Subcutaneous abdominal adipose tissue (tissue), 5 donors: ENCODE results near the gene HSD3B1.
"Not testable (repeated sequence)": the region's sequence is repeated elsewhere in the genome, so short reads cannot be mapped to it uniquely, and the experiment has no call there.

ENCODE experiments used
- H3K27ac ChIP-seq: one replicate; pipeline ENCODE4 v1.7.0; 2013; ENCODE audit warnings: low read depth, mild to moderate bottlenecking, inconsistent platforms, low read length, moderate library complexity
- H3K27me3 ChIP-seq, 5 donors: one replicate each; pipeline ENCODE4 v1.7.0; 2013; ENCODE audit warnings: low read length in 5 of 5, inconsistent platforms in 1 of 5; ENCODE audit not compliant: control insufficient read depth in 5 of 5, insufficient read depth in 4 of 5
- H3K36me3 ChIP-seq, 5 donors: one replicate each; pipeline ENCODE4 v1.7.0; 2013; ENCODE audit warnings: low read length in 5 of 5; ENCODE audit not compliant: control insufficient read depth in 5 of 5, insufficient read depth in 5 of 5
- H3K4me1 ChIP-seq, 5 donors: one replicate each; pipeline ENCODE4 v1.7.0; 2013; ENCODE audit warnings: low read length in 5 of 5, mild to moderate bottlenecking in 3 of 5, moderate library complexity in 1 of 5; ENCODE audit not compliant: control insufficient read depth in 5 of 5, insufficient read depth in 5 of 5
- H3K4me3 ChIP-seq, 5 donors: one replicate each; pipeline ENCODE4 v1.7.0; 2013; ENCODE audit warnings: low read length in 5 of 5, low read depth in 1 of 5
- H3K9ac ChIP-seq, 5 donors: one replicate each; pipeline ENCODE4 v1.7.0; 2013; ENCODE audit warnings: low read length in 5 of 5, mild to moderate bottlenecking in 4 of 5, moderate library complexity in 3 of 5
- H3K9me3 ChIP-seq, 5 donors: one replicate each; pipeline ENCODE4 v1.7.0; 2013; ENCODE audit warnings: low read length in 5 of 5; ENCODE audit not compliant: control insufficient read depth in 5 of 5
- donor health status: healthy.
- donor health status: healthy.
- donor health status: healthy.
- donor health status: healthy.
- donor health status: healthy.

The HSD3B1 gene

GRCh38 chr1:119488216-119488615 lies 18.8 kb upstream of the HSD3B1 start:
- Histone ChIP-seq H3K36me3 (no peaks in the 10 kb centered on the region), H3K9ac (no peak overlapping the region), H3K4me1 (peaks cover 0 to 19% (median 0%) of the 10 kb centered on the region in 5 donors), H3K27me3 (no peaks in the 10 kb centered on the region), H3K9me3 (no peaks in the 10 kb centered on the region), H3K4me3 (no peak overlapping the region), H3K27ac (no peak overlapping the region)

GRCh38 chr1:119489201-119489600 lies 17.8 kb upstream of the HSD3B1 start:
- no peaks in the 10 kb centered on the region for H3K27me3 ChIP-seq
- H3K27ac ChIP-seq = no peak overlapping the region
- peaks cover 0 to 18% (median 0%) of the 10 kb centered on the region in 5 donors for H3K4me1 ChIP-seq
- H3K4me3 ChIP-seq = no peak overlapping the region
- H3K36me3 ChIP-seq = no peaks in the 10 kb centered on the region
- H3K9ac ChIP-seq = no peak overlapping the region
- H3K9me3 ChIP-seq = peaks cover 0 to under 1% (median 0%) of the 10 kb centered on the region in 5 donors

GRCh38 chr1:119490925-119491324 lies 16.1 kb upstream of the HSD3B1 start:
- no peak overlapping the region for H3K27ac ChIP-seq
- H3K36me3 ChIP-seq = no peaks in the 10 kb centered on the region
- H3K4me1 ChIP-seq = peaks cover 0 to 18% (median 0%) of the 10 kb centered on the region in 5 donors
- H3K27me3 ChIP-seq = no peaks in the 10 kb centered on the region
- H3K4me3 ChIP-seq = no peak overlapping the region
- peaks cover 0 to 9% (median 0%) of the 10 kb centered on the region in 5 donors for H3K9me3 ChIP-seq
- no peak overlapping the region for H3K9ac ChIP-seq

GRCh38 chr1:119492763-119493162 lies 14.2 kb upstream of the HSD3B1 start:
- Histone ChIP-seq H3K4me1 (peaks cover 0 to 13% (median 0%) of the 10 kb centered on the region in 5 donors), H3K27ac (no peak overlapping the region), H3K27me3 (no peaks in the 10 kb centered on the region), H3K9ac (no peak overlapping the region), H3K4me3 (no peak overlapping the region), H3K9me3 (peaks cover 0 to 9% (median 0%) of the 10 kb centered on the region in 5 donors), H3K36me3 (no peaks in the 10 kb centered on the region)

GRCh38 chr1:119504831-119505230 lies 2.2 kb upstream of the HSD3B1 start:
- H3K27me3 ChIP-seq = no peaks in the 10 kb centered on the region
- H3K4me1 ChIP-seq = peaks cover 0 to 6% (median 3%) of the 10 kb centered on the region in 5 donors
- H3K36me3 ChIP-seq = no peaks in the 10 kb centered on the region
- no peak overlapping the region for H3K4me3 ChIP-seq
- no peak overlapping the region for H3K27ac ChIP-seq
- no peaks in the 10 kb centered on the region for H3K9me3 ChIP-seq
- H3K9ac ChIP-seq = no peak overlapping the region

- H3K36me3 ChIP-seq = no peaks in the 10 kb centered on the region
- no peak overlapping the region for H3K4me3 ChIP-seq
- no peak overlapping the region for H3K9ac ChIP-seq
- H3K9me3 ChIP-seq = no peaks in the 10 kb centered on the region
- H3K4me1 ChIP-seq = peaks cover 0 to 6% (median 3%) of the 10 kb centered on the region in 5 donors
- H3K27me3 ChIP-seq = no peaks in the 10 kb centered on the region
- H3K27ac ChIP-seq = no peak overlapping the region
Measured at GRCh38 chr1:119510046-119510445, 3.0 kb downstream of the HSD3B1 start.

GRCh38 chr1:119515221-119515620 lies 8.2 kb downstream of the HSD3B1 start:
- H3K9me3 ChIP-seq = no peaks in the 10 kb centered on the region
- no peaks in the 10 kb centered on the region for H3K36me3 ChIP-seq
- no peaks in the 10 kb centered on the region for H3K27me3 ChIP-seq
- no peak overlapping the region for H3K9ac ChIP-seq
- no peak overlapping the region for H3K4me3 ChIP-seq
- no peak overlapping the region for H3K27ac ChIP-seq
- peaks cover 0 to 20% (median 13%) of the 10 kb centered on the region in 5 donors for H3K4me1 ChIP-seq

- Histone ChIP-seq H3K27ac (no peak overlapping the region), H3K4me1 (peaks cover 0 to 20% (median 13%) of the 10 kb centered on the region in 5 donors), H3K9ac (no peak overlapping the region), H3K36me3 (no peaks in the 10 kb centered on the region), H3K4me3 (no peak overlapping the region), H3K27me3 (no peaks in the 10 kb centered on the region), H3K9me3 (no peaks in the 10 kb centered on the region)
Measured at GRCh38 chr1:119516247-119516646, 9.2 kb downstream of the HSD3B1 start.

GRCh38 chr1:119516680-119517079 lies 9.7 kb downstream of the HSD3B1 start:
- H3K4me3 ChIP-seq = no peak overlapping the region
- no peak overlapping the region for H3K27ac ChIP-seq
- no peaks in the 10 kb centered on the region for H3K9me3 ChIP-seq
- H3K4me1 ChIP-seq = peaks cover 0 to 20% (median 13%) of the 10 kb centered on the region in 5 donors
- no peak overlapping the region for H3K9ac ChIP-seq
- no peaks in the 10 kb centered on the region for H3K27me3 ChIP-seq
- H3K36me3 ChIP-seq = no peaks in the 10 kb centered on the region

- not testable (repeated sequence) for H3K9ac ChIP-seq, H3K4me3 ChIP-seq, H3K27me3 ChIP-seq, H3K9me3 ChIP-seq, H3K27ac ChIP-seq, H3K36me3 ChIP-seq
- peaks cover 0 to 20% (median 13%) of the 10 kb centered on the region in 5 donors for H3K4me1 ChIP-seq
Measured at GRCh38 chr1:119517667-119518066, 10.7 kb downstream of the HSD3B1 start.
